ENCODE results near the gene LAMC3. TPM values are rescaled to one million over a fixed set of nuclear protein-coding genes. Genes with fewer than 3 reads are reported as not detected.

The LAMC3 gene
- total RNA-seq, 6 experiments from 2014 or later: 2.7 to 14.3 (median 3.7) TPM

GRCh38 chr9:131129183-131129582 is 120.2 kb downstream of the LAMC3 start:
- no peak for DNase-seq
- H3K27me3 ChIP-seq: no peaks in the 10 kb centered on the region
- peaks cover 0 to 17% (median 4%) of the 10 kb centered on the region in 4 donors for H3K4me1 ChIP-seq
- no peak overlapping the region for H3K27ac ChIP-seq
- WGBS (ENCODE audit: insufficient coverage, low coverage, low lambda C conversion rate, missing lambda C conversion rate): 81% methylated on average over 3 of the region's 3 CpGs
- H3K4me3 ChIP-seq: no peak overlapping the region
- no peaks in the 10 kb centered on the region for H3K9me3 ChIP-seq
- no peak for TF ChIP-seq POLR2A (IDR thresholded peaks at IDR 0.05)
- TF ChIP-seq CTCF (IDR thresholded peaks at IDR 0.05): no peak
- intact Hi-C loops (cut with DNase I): no loop called here
- ATAC-seq: no peak
- peaks cover 0 to 70% (median 28%) of the 10 kb centered on the region in 4 donors for H3K36me3 ChIP-seq

- peaks cover 5 to 88% (median 38%) of the 10 kb centered on the region in 4 donors for H3K36me3 ChIP-seq
- ATAC-seq: no peak
- WGBS (ENCODE audit: insufficient coverage, low coverage, low lambda C conversion rate, missing lambda C conversion rate): 100% methylated on average over 1 of the region's 2 CpGs
These were observed 129.7 kb downstream of the LAMC3 start for GRCh38 chr9:131138676-131139075.

GRCh38 chr9:131140112-131140511 is 131.1 kb downstream of the LAMC3 start:
- no peaks in the 10 kb centered on the region for H3K4me1 ChIP-seq
- intact Hi-C loops (cut with DNase I): no loop called here
- WGBS (ENCODE audit: insufficient coverage, low coverage, low lambda C conversion rate, missing lambda C conversion rate): no CpG with 5 or more reads among the region's 4 CpGs
- no peak overlapping the region for H3K27ac ChIP-seq
- no peaks in the 10 kb centered on the region for H3K27me3 ChIP-seq
- no peak for TF ChIP-seq CTCF (IDR thresholded peaks at IDR 0.05)
- no peak for TF ChIP-seq POLR2A (IDR thresholded peaks at IDR 0.05)
- H3K36me3 ChIP-seq: peaks cover 6 to 88% (median 41%) of the 10 kb centered on the region in 4 donors
- no peak overlapping the region for H3K4me3 ChIP-seq
- H3K9me3 ChIP-seq: no peaks in the 10 kb centered on the region
- DNase-seq (no peak), ATAC-seq (no peak)

More at GRCh38 chr9:131138676-131139075, 129.7 kb downstream of the LAMC3 start:
- TF ChIP-seq CTCF (IDR thresholded peaks at IDR 0.05): no peak
- TF ChIP-seq POLR2A (IDR thresholded peaks at IDR 0.05): no peak
- DNase-seq: no peak
- intact Hi-C loops (cut with DNase I): no loop called here
- no peaks in the 10 kb centered on the region for H3K4me1 ChIP-seq
- no peak overlapping the region for H3K27ac ChIP-seq
- H3K4me3 ChIP-seq: no peak overlapping the region
- no peaks in the 10 kb centered on the region for H3K27me3 ChIP-seq
- H3K9me3 ChIP-seq: no peaks in the 10 kb centered on the region

- Histone ChIP-seq H3K4me3 (no peak overlapping the region), H3K9me3 (no peaks in the 10 kb centered on the region), H3K36me3 (peaks cover 6 to 88% (median 43%) of the 10 kb centered on the region in 4 donors), H3K4me1 (no peaks in the 10 kb centered on the region), H3K27me3 (no peaks in the 10 kb centered on the region), H3K27ac (no peak overlapping the region)
- ATAC-seq (no peak), DNase-seq (no peak)
- WGBS (ENCODE audit: insufficient coverage, low coverage, low lambda C conversion rate, missing lambda C conversion rate): 98% methylated on average over 3 of the region's 3 CpGs
- intact Hi-C loops (cut with DNase I): no loop called here
- no peak for TF ChIP-seq CTCF (IDR thresholded peaks at IDR 0.05)
- TF ChIP-seq POLR2A (IDR thresholded peaks at IDR 0.05): no peak
These were observed 131.6 kb downstream of the LAMC3 start for GRCh38 chr9:131140550-131140949.

GRCh38 chr9:131142160-131142559 is 133.2 kb downstream of the LAMC3 start:
- WGBS (ENCODE audit: insufficient coverage, low coverage, low lambda C conversion rate, missing lambda C conversion rate): 89% methylated on average over 3 of the region's 3 CpGs
- TF ChIP-seq POLR2A (IDR thresholded peaks at IDR 0.05) (no peak), CTCF (IDR thresholded peaks at IDR 0.05) (no peak)
- H3K9me3 ChIP-seq: no peaks in the 10 kb centered on the region
- intact Hi-C loops (cut with DNase I): no loop called here
- no peak overlapping the region for H3K27ac ChIP-seq
- H3K4me3 ChIP-seq: no peak overlapping the region
- peaks cover 0 to 88% (median 43%) of the 10 kb centered on the region in 4 donors for H3K36me3 ChIP-seq
- H3K4me1 ChIP-seq: no peaks in the 10 kb centered on the region
- no peaks in the 10 kb centered on the region for H3K27me3 ChIP-seq
- DNase-seq (no peak), ATAC-seq (no peak)

Data from right lobe of liver (tissue), 6 donors.